HepG2 (cell line): Measurements from ENCODE around the gene ZNF174. TPM values are rescaled to one million over a fixed set of nuclear protein-coding genes. Genes with fewer than 3 reads are reported as not detected.

Source experiments
- FOSL1 ChIP-seq: sonication (generic); formaldehyde crosslinking; IDR thresholded peaks from 2 replicates; pipeline ENCODE4 v1.9.0; 2021; ENCODE audit warnings: missing genetic modification reagents, borderline replicate concordance
- NFYB ChIP-seq: sonication (generic); formaldehyde crosslinking; IDR thresholded peaks from 2 replicates; pipeline ENCODE4 v1.4.0; 2020; ENCODE audit warnings: missing genetic modification reagents
- NRL ChIP-seq: sonication (generic); formaldehyde crosslinking; IDR thresholded peaks from 2 replicates; pipeline ENCODE4 v1.5.0; 2020; ENCODE audit warnings: missing genetic modification reagents, mild to moderate bottlenecking, moderate library complexity, borderline replicate concordance
- RARA ChIP-seq: IDR thresholded peaks from 2 replicates; pipeline ENCODE4 v1.6.1; 2016; ENCODE audit warnings: missing genetic modification reagents, missing compliant biosample characterization
- RBM39 ChIP-seq: fragments of 200-400 bp; formaldehyde crosslinking; IDR thresholded peaks from one replicate; pipeline ENCODE4 v1.6.1; 2018; ENCODE audit warnings: antibody characterized with exemption, mild to moderate bottlenecking, low read depth, low read length; ENCODE audit not compliant: poor library complexity, severe bottlenecking
- SALL1 ChIP-seq: sonication (generic); formaldehyde crosslinking; IDR thresholded peaks from 2 replicates; pipeline ENCODE4 v1.8.0; 2022; ENCODE audit warnings: mild to moderate bottlenecking, missing genetic modification reagents
- SALL2 ChIP-seq: sonication (generic); formaldehyde crosslinking; IDR thresholded peaks from 2 replicates; pipeline ENCODE4 v1.8.1; 2023; ENCODE audit warnings: mild to moderate bottlenecking, missing genetic modification reagents, inconsistent platforms
- SOX13 ChIP-seq, 3 experiments: fragments of 450-650 bp in 1 of 3; sonication (generic) in 1 of 3; formaldehyde crosslinking in 1 of 3; IDR thresholded peaks in 2 of 3; conservative IDR thresholded peaks in 1 of 3; 2 replicates each; pipeline versions ENCODE4 v1.5.0 to v1.6.1; 2016 to 2020; ENCODE audit warnings: antibody characterized with exemption in 1 of 3, mild to moderate bottlenecking in 1 of 3, missing compliant biosample characterization in 1 of 3, missing genetic modification reagents in 1 of 3, moderate library complexity in 1 of 3
- SP2 ChIP-seq: sonication (generic); formaldehyde crosslinking; IDR thresholded peaks from 2 replicates; pipeline ENCODE4 v1.5.1; 2020; ENCODE audit warnings: mild to moderate bottlenecking, missing genetic modification reagents
- SP4 ChIP-seq: sonication (generic); formaldehyde crosslinking; IDR thresholded peaks from 2 replicates; pipeline ENCODE4 v1.8.1; 2023; ENCODE audit warnings: mild to moderate bottlenecking, missing genetic modification reagents
- UBTF ChIP-seq: sonication (generic); formaldehyde crosslinking; IDR thresholded peaks from 2 replicates; pipeline ENCODE4 v1.4.0; 2020; ENCODE audit warnings: mild to moderate bottlenecking, missing genetic modification reagents
- YEATS2 ChIP-seq: sonication (generic); formaldehyde crosslinking; IDR thresholded peaks from 2 replicates; pipeline ENCODE4 v1.4.0; 2020; ENCODE audit warnings: missing genetic modification reagents, borderline replicate concordance
- ZBTB26 ChIP-seq: IDR thresholded peaks from 2 replicates; pipeline ENCODE4 v1.6.1; 2016; ENCODE audit warnings: missing compliant biosample characterization, missing genetic modification reagents, borderline replicate concordance
- ZBTB7B ChIP-seq: sonication (generic); formaldehyde crosslinking; IDR thresholded peaks from 2 replicates; pipeline ENCODE4 v1.4.0; 2020; ENCODE audit warnings: missing genetic modification reagents
- ZGPAT ChIP-seq: IDR thresholded peaks from 2 replicates; pipeline ENCODE4 v1.6.1; 2016; ENCODE audit warnings: mild to moderate bottlenecking
- ZNF225 ChIP-seq: sonication (generic); formaldehyde crosslinking; IDR thresholded peaks from 2 replicates; pipeline ENCODE4 v1.4.0; 2020; ENCODE audit warnings: mild to moderate bottlenecking, missing genetic modification reagents
- ZNF30 ChIP-seq: sonication (generic); formaldehyde crosslinking; IDR thresholded peaks from 2 replicates; pipeline ENCODE4 v1.5.0; 2020; ENCODE audit warnings: mild to moderate bottlenecking, missing genetic modification reagents
- ZNF468 ChIP-seq: sonication (generic); formaldehyde crosslinking; IDR thresholded peaks from 2 replicates; pipeline ENCODE4 v1.8.0; 2022; ENCODE audit warnings: mild to moderate bottlenecking, moderate library complexity, missing genetic modification reagents
- ZNF547 ChIP-seq: sonication (generic); formaldehyde crosslinking; IDR thresholded peaks from 2 replicates; pipeline ENCODE4 v1.5.1; 2020; ENCODE audit warnings: mild to moderate bottlenecking, missing genetic modification reagents
- ZNF563 ChIP-seq: sonication (generic); formaldehyde crosslinking; IDR thresholded peaks from 2 replicates; pipeline ENCODE4 v1.8.0; 2022; ENCODE audit warnings: mild to moderate bottlenecking, moderate library complexity, missing genetic modification reagents
- ZNF839 ChIP-seq: sonication (generic); formaldehyde crosslinking; IDR thresholded peaks from 2 replicates; pipeline ENCODE4 v1.4.0; 2020; ENCODE audit warnings: missing genetic modification reagents, mild to moderate bottlenecking, borderline replicate concordance
- ZNF883 ChIP-seq: sonication (generic); formaldehyde crosslinking; IDR thresholded peaks from 2 replicates; pipeline ENCODE4 v1.5.1; 2020; ENCODE audit warnings: mild to moderate bottlenecking, missing genetic modification reagents; ENCODE audit errors: not compliant biosample characterization
- ZSCAN25 ChIP-seq: sonication (generic); formaldehyde crosslinking; IDR thresholded peaks from 2 replicates; pipeline ENCODE4 v1.8.0; 2022; ENCODE audit warnings: mild to moderate bottlenecking, missing genetic modification reagents
- polyA plus RNA-seq, 8 experiments: library from polyadenylated mRNA; depleted of rRNA in 3 of 8; stranded (reverse) in 7 of 8; unstranded in 1 of 8; fragments of >200 nt; fragmentation: Illumina TruSeq in 4 of 8; extraction: Trizol in 4 of 8; gene quantifications; 2 replicates each; pipeline versions ENCODE4 v1.2.1 to v1.2.3, GENCODE V29; 2011 to 2016; ENCODE audit warnings: low read depth in 4 of 8, missing spikeins in 1 of 8, mixed read lengths in 1 of 8; ENCODE audit not compliant: insufficient read depth in 1 of 8
- total RNA-seq, 5 experiments: library from RNA; depleted of rRNA; stranded (reverse); fragments of >200 nt; fragmentation: Illumina TruSeq; extraction: Trizol; gene quantifications; 2 replicates each; pipeline ENCODE4 v1.2.3, GENCODE V29; 2016; ENCODE audit warnings: low read depth in 1 of 5
- TF ChIP-seq, protein P1 (sequence below): IDR thresholded peaks from 2 replicates; pipeline ENCODE4 v1.6.1; 2012; ENCODE audit warnings: inconsistent platforms

ZNF174 gene
- total and polyA plus RNA-seq, 2 of the 13 experiments (the other 11 are each of a cell fraction or from before 2014, with no cell fraction given), result 8.3 to 10.6 TPM

GRCh38 chr16:3457434-3458252 is 56.6 kb downstream of the ZNF174 start (continued):
- TF ChIP-seq ZBTB26 (CRISPR knock-in tag), result peak; percentile 61; the same call in 1 of the 2 replicates
- TF ChIP-seq ZNF839 (CRISPR knock-in tag), result 0 out of 2 replicates have a peak, but pooled peaks have one; percentile 35
- peak; percentile 92 for TF ChIP-seq RBM39
- TF ChIP-seq NFYB (CRISPR knock-in tag), result peak; percentile 76
- TF ChIP-seq ZNF30 (CRISPR knock-in tag), result 0 out of 2 replicates have a peak, but pooled peaks have one; percentile 41
- peak; percentile 79; the same call in 1 of the 2 replicates for TF ChIP-seq ZNF225
- peak; percentile 14; the same call in 1 of the 2 replicates for TF ChIP-seq ZNF468 (CRISPR knock-in tag)
- peak; percentile 56; the same call in 1 of the 2 replicates for TF ChIP-seq ZSCAN25
- no peak for TF ChIP-seq SOX13 (IDR thresholded peaks at IDR 0.05)
- peak; percentile 29 to 37; a peak in 1 of 4 replicates for TF ChIP-seq SOX13 (CRISPR knock-in tag; conservative IDR thresholded peaks at IDR 0.05 in 1 of 2, IDR thresholded peaks at IDR 0.05 in 1 of 2)
- TF ChIP-seq SP2, result peak; percentile 83
- peak; percentile 83 for TF ChIP-seq YEATS2 (CRISPR knock-in tag)
- TF ChIP-seq RARA (CRISPR knock-in tag), result peak; percentile 5; the same call in 1 of the 2 replicates
- peak; percentile 95 for TF ChIP-seq SP4 (CRISPR knock-in tag)
- TF ChIP-seq NRL (CRISPR knock-in tag), result 0 out of 2 replicates have a peak, but pooled peaks have one; percentile 33
- TF ChIP-seq UBTF, result peak; percentile 85
- TF ChIP-seq ZNF547, result peak; percentile 80; the same call in 1 of the 2 replicates
- TF ChIP-seq ZGPAT (CRISPR knock-in tag), result peak; percentile 93
- TF ChIP-seq, protein P1, sequence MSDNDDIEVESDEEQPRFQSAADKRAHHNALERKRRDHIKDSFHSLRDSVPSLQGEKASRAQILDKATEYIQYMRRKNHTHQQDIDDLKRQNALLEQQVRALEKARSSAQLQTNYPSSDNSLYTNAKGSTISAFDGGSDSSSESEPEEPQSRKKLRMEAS, result peak; percentile 88
- peak; percentile 95 for TF ChIP-seq SALL2 (CRISPR knock-in tag)
- TF ChIP-seq ZNF563 (CRISPR knock-in tag), result peak; percentile 93
- peak; percentile 74 for TF ChIP-seq ZNF883 (CRISPR knock-in tag)
- TF ChIP-seq FOSL1 (CRISPR knock-in tag), result peak; percentile 18; the same call in 1 of the 2 replicates
- peak; percentile 69; the same call in 1 of the 2 replicates for TF ChIP-seq SALL1 (CRISPR knock-in tag)
- peak; percentile 36 for TF ChIP-seq ZBTB7B (CRISPR knock-in tag)
